Measurements from ENCODE around the gene PMFBP1.

Gene PMFBP1

DNA sequence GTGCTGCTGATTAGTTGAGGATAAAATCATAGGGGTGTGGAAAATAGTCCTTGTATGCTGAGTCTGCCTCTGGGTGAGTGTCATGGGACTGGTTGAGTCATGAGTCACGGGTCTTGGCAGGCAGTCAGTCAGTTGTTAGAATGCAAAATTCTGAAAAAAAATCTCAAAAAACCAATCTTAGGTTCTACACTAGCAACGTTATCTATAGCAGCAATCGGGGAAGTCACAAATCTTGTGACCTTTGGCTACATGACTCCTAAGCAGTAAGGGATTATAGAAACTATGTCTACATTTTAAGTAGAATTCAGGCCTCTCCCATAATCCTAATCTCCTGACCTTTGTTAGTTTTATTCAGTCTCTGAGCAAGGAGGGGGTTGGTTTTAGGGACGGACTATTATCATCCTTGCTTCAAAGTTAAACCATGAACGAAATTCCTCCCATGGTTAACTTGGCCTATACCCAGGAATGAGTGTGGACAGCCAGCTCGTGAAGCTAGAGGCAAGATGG lies 18.0 kb upstream of the PMFBP1 start:
- TF ChIP-seq, protein P1, sequence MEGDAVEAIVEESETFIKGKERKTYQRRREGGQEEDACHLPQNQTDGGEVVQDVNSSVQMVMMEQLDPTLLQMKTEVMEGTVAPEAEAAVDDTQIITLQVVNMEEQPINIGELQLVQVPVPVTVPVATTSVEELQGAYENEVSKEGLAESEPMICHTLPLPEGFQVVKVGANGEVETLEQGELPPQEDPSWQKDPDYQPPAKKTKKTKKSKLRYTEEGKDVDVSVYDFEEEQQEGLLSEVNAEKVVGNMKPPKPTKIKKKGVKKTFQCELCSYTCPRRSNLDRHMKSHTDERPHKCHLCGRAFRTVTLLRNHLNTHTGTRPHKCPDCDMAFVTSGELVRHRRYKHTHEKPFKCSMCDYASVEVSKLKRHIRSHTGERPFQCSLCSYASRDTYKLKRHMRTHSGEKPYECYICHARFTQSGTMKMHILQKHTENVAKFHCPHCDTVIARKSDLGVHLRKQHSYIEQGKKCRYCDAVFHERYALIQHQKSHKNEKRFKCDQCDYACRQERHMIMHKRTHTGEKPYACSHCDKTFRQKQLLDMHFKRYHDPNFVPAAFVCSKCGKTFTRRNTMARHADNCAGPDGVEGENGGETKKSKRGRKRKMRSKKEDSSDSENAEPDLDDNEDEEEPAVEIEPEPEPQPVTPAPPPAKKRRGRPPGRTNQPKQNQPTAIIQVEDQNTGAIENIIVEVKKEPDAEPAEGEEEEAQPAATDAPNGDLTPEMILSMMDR (IDR thresholded peaks at IDR 0.05; ENCODE audit: low read depth, low read length, missing control alignments), result no peak
- H3K4me3 ChIP-seq (ENCODE audit: low read depth, low read length), result no peak overlapping the region
- DNase-seq (ENCODE audit: low read depth), result no peak

DNA sequence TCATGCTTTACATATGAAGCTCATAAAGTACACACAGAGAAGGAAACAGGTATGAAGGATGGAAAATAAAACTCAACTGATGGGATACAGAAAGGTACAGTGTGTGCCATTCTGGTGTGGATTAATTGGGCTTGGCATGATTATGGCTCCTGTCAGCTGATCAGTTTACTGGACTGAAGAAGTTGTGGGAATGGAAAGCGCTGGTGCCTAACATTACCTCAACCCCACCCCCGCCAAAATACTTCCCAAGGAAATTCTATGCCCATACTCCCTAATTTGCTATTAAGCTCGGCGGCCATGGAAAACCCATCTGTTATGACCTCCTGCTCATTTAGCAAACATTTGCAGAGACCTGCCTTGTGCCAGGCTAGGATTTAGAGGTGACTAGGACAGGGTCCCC lies 16.6 kb upstream of the PMFBP1 start:
- no peak overlapping the region for H3K4me3 ChIP-seq (ENCODE audit: low read depth, low read length)
- TF ChIP-seq, protein P1 (IDR thresholded peaks at IDR 0.05; ENCODE audit: low read depth, low read length, missing control alignments), result no peak
- no peak for DNase-seq (ENCODE audit: low read depth)

DNA sequence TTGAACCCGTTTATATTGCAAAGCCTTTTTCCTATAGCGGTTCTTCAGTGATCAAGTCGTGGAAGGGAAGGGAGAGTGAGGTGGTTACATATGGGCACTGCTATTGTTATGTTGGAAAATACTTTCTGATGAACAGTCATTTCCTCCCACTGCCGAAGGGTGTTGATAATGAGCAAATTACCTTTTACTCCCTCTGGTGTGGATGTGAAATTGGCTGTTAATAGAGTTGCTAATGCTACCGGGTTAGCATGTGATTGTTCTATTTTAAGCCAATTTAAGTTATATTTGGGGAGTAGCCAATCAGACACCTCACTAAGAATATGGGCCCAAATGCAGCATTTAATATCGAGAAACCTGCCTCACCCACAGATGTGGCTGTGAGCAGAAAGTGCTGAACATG lies 15.6 kb upstream of the PMFBP1 start:
- H3K4me3 ChIP-seq (ENCODE audit: low read depth, low read length), result no peak overlapping the region
- TF ChIP-seq, protein P1 (IDR thresholded peaks at IDR 0.05; ENCODE audit: low read depth, low read length, missing control alignments), result no peak
- no peak for DNase-seq (ENCODE audit: low read depth)

DNA sequence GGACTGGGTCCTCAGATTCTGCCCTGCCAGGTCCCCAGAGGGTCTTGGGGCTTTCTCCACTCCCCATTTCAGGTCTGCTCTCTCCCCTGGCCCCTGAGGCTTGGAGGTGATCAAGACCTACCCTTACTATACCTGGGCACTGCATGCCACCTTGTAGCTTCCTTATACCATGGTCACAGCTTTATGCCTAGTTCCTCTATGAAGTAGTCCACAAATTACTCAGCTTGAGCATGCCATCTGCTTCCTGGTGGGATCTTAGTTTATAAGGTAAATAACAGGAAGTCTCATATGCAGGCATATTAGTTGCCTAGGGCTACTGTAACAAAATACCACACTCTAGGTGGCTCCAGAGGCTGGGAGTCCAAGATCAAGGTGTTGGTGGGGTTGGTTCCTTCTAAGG lies 11.0 kb upstream of the PMFBP1 start:
- H3K4me3 ChIP-seq (ENCODE audit: low read depth, low read length), result no peak overlapping the region
- TF ChIP-seq, protein P1 (IDR thresholded peaks at IDR 0.05; ENCODE audit: low read depth, low read length, missing control alignments), result no peak
- no peak for DNase-seq (ENCODE audit: low read depth)

DNA sequence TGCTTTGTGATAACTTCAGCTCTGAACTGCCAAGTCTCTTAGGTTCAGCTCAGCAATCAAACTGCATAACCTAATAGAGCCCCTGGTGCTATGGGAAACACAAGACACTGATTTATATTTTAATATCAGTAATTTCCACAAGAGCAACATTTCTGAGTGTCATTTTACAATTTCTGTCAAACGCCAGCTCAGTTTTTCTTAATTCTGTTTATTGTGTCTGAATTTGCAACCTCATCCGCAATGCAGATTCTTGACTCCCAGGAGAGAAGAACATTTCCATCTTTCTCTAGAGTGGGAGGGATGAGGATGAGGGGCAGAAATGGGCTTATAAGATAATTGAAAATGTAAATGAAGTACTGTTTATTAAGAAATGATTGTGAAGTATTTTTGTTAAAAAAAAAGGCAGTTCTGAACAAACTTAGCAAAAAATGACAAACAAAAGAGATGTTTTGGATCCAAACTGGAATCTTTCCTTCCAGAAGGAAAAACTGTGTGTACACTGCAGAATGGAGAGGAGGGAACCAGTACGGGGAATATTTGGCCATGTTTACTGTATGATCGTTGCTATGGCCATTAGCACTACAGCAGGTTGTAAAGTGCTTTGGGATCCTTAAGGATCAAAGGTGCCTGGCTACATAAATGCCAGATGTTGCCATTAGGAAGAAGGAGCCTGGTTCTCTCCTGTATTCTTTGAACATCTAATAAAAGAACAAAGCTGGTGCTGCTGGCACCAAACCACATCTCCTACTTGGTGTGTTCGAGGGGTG lies 7.4 kb upstream of the PMFBP1 start:
- H3K4me3 ChIP-seq (ENCODE audit: low read depth, low read length), result no peak overlapping the region
- no peak for DNase-seq (ENCODE audit: low read depth)
- TF ChIP-seq, protein P1 (IDR thresholded peaks at IDR 0.05; ENCODE audit: low read depth, low read length, missing control alignments), result no peak

DNA sequence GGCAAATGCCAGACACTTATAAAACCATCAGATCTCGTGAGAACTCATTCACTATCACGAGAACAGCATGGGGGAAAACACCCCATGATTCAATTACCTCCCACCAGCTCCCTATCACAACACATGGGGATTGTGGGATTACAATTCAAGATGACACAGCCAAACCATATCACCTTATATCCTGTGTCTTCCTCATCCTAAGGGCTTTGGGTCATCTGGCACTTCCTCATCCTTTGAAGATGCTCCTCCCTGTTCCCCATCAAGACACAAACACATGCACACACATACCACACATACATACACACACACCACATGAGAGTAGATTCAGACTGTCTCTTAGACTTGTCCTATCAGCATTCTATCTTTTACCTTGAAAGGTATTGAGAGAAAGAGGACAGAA lies 2.8 kb upstream of the PMFBP1 start:
- no peak overlapping the region for H3K4me3 ChIP-seq (ENCODE audit: low read depth, low read length)
- DNase-seq (ENCODE audit: low read depth), result no peak
- TF ChIP-seq, protein P1 (IDR thresholded peaks at IDR 0.05; ENCODE audit: low read depth, low read length, missing control alignments), result no peak

DNA sequence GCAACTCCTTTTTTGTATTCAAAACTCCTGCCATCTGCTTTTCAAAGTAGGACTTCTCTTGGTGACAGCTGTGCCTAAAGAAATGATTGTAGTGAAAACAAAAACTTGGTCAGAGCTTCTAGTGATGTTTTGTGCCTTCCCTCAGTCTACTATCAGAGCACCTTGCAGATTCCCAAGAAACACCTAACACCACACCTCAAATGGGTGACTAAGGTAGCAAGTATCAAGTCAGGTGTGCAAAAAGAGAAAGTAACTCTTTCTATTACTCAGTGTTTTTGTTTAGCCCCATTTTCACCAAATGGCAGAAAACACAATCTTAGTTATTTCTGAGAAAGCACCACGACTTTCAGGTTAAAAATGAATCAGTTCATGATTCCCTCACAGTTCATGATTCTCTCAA lies 2.0 kb upstream of the PMFBP1 start:
- no peak overlapping the region for H3K4me3 ChIP-seq (ENCODE audit: low read depth, low read length)
- TF ChIP-seq, protein P1 (IDR thresholded peaks at IDR 0.05; ENCODE audit: low read depth, low read length, missing control alignments), result no peak
- DNase-seq (ENCODE audit: low read depth), result no peak
